Uterus (tissue), 4 donors: ENCODE data around the gene SLC7A6OS. TPM values are rescaled to one million over a fixed set of nuclear protein-coding genes. Genes with fewer than 3 reads are reported as not detected.

ENCODE experiments used
- DNase-seq, 2 donors: peaks; one replicate each; pipeline ENCODE4 v3.0.0-alpha.2; 2019 to 2020
- H3K27ac ChIP-seq, 2 donors: fragments of 200-600 bp; sonication (generic); 1 replicate in 1 of 2; 2 replicates in 1 of 2; pipeline ENCODE4 v1.5.1; 2016 to 2018
- H3K27me3 ChIP-seq, 2 donors: fragments of 200-600 bp; sonication (generic); one replicate each; pipeline ENCODE4 v1.5.1; 2018 to 2019; ENCODE audit warnings: control low read depth in 1 of 2
- H3K36me3 ChIP-seq, 2 donors: fragments of 200-600 bp; sonication (generic); one replicate each; pipeline ENCODE4 v1.5.1; 2019; ENCODE audit warnings: control low read depth in 1 of 2
- H3K4me1 ChIP-seq, 2 donors: fragments of 200-600 bp; sonication (generic); one replicate each; pipeline ENCODE4 v1.5.1; 2018 to 2019; ENCODE audit warnings: control low read depth in 1 of 2
- H3K4me3 ChIP-seq, 2 donors: fragments of 200-600 bp; sonication (generic); 1 replicate in 1 of 2; 2 replicates in 1 of 2; pipeline ENCODE4 v1.5.1; 2018 to 2019; ENCODE audit warnings: mild to moderate bottlenecking in 1 of 2
- H3K9me3 ChIP-seq, 2 donors: fragments of 200-600 bp; sonication (generic); one replicate each; pipeline ENCODE4 v1.5.1; 2019; ENCODE audit warnings: control low read depth in 1 of 2
- POLR2A ChIP-seq, 2 donors: fragments of 450-650 bp; IDR thresholded peaks; one replicate each; pipeline ENCODE4 v1.6.1; 2016; ENCODE audit warnings: antibody characterized with exemption in 2 of 2, mild to moderate bottlenecking in 1 of 2, moderate library complexity in 1 of 2
- intact Hi-C: fragments of 100-400 bp; cut with DNase I; formaldehyde crosslinking; loops from one replicate; pipeline ENCODE4 v1.15.1; 2023; ENCODE audit warnings: low total_unique reads
- total RNA-seq, 4 donors: library from RNA; depleted of rRNA in 3 of 4; stranded (reverse); fragments of >200 nt in 3 of 4; gene quantifications; one replicate each; pipeline versions ENCODE4 v1.1.0 to v1.2.4, GENCODE V29; 2014 to 2023
- TF ChIP-seq, protein P1 (sequence below), 4 experiments: fragments of 200-600 bp in 2 of 4; fragments of 450-650 bp in 2 of 4; sonication (generic) in 2 of 4; IDR thresholded peaks; one replicate each; pipeline ENCODE4 v1.5.1; 2016 to 2019; ENCODE audit warnings: antibody characterized with exemption in 4 of 4, mild to moderate bottlenecking in 2 of 4, moderate library complexity in 1 of 4
- donor health status: DM: yes; HTN: yes; CAD: no.

SLC7A6OS gene
- total RNA-seq, 4 donors from 2014 or later, result 7.6 to 18.9 (median 13.4) TPM

DNA sequence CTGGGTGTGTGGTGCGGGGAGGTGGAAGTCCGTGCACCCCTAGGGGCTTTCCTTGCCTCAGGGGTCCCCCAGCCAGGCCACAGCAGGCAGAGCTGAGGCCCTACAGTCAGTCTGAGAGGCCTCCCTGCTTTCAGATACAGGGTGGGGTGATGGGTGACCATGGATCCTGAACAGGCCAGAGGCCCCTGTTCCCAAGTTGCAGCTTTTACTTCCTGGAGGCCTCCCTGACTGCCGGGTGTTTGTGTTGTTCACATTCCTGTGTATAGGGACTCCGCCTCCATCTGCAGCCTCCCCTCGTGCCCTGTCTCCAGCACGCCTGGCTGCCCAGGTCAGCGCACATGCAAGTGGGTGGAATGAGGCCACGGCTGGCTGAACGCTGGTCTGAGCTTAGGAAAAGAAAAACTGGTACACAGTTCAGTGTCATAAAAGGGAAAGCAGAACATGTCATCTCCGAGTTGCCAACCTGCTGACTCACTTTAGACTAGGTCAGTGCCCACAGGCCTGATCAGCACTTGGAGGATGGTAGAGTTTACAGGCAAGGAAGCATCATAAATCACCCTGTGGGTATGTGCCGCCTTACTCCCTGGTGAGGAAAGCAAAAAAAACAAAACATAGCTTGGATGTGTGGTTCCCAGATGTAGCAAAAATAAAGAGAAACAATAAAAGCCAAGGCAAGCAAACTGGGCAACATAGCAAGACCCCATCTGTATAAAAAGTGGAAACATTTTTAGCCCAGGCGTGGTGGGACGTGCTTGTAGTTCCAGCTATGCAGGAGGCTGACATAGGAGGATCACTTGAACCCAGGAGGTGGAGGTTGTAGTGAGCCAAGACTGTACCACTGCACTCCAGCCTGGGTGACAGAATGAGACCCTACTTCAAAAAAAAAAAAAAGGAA, 52.6 kb downstream of the SLC7A6OS start:
- Histone ChIP-seq H3K27ac (peak overlapping the region in 1 of 2 donors; percentile 31), H3K36me3 (no peaks in the 10 kb centered on the region), H3K4me3 (no peak overlapping the region), H3K4me1 (no peaks in the 10 kb centered on the region), H3K9me3 (no peaks in the 10 kb centered on the region), H3K27me3 (no peaks in the 10 kb centered on the region)
- intact Hi-C loops, result no loop called here
- no peak for TF ChIP-seq POLR2A (IDR thresholded peaks at IDR 0.05)
- TF ChIP-seq, protein P1, sequence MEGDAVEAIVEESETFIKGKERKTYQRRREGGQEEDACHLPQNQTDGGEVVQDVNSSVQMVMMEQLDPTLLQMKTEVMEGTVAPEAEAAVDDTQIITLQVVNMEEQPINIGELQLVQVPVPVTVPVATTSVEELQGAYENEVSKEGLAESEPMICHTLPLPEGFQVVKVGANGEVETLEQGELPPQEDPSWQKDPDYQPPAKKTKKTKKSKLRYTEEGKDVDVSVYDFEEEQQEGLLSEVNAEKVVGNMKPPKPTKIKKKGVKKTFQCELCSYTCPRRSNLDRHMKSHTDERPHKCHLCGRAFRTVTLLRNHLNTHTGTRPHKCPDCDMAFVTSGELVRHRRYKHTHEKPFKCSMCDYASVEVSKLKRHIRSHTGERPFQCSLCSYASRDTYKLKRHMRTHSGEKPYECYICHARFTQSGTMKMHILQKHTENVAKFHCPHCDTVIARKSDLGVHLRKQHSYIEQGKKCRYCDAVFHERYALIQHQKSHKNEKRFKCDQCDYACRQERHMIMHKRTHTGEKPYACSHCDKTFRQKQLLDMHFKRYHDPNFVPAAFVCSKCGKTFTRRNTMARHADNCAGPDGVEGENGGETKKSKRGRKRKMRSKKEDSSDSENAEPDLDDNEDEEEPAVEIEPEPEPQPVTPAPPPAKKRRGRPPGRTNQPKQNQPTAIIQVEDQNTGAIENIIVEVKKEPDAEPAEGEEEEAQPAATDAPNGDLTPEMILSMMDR (IDR thresholded peaks at IDR 0.05), result no peak
- DNase-seq, result no peak

DNA sequence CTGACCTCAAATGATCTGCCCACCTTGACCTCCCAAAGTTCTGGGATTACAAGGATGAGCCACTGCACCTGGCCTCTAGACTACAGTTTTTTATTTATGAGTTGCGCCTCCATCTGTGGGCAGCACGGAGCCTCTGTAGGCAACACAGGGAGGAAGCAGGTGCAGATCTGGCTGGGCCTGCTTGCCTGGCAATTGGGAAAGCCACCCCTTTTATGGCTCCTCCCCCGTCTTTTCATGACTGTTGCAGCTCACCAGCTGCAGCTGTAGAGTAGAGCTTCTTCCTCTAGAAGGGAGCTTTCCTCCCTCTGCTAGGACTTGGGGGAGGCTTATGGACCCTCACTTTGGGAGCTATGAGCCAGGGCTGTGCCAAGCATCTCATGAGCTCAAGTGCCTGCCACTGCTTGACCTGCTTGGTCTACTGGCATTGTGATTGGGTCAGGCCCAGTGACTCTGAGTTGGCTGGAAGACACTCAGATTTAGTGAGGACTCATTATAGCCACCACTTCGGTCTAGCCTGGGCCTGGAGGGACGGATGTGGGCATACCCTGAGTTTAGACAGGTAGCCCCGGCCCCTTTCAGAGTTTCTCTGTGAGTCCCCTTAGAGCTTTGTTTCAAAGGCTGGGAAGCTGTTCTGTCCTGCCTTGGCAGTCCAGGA, 53.4 kb downstream of the SLC7A6OS start:
- Histone ChIP-seq H3K4me1 (no peaks in the 10 kb centered on the region), H3K27ac (peak overlapping the region in 1 of 2 donors; percentile 31), H3K36me3 (no peaks in the 10 kb centered on the region), H3K27me3 (no peaks in the 10 kb centered on the region), H3K4me3 (no peak overlapping the region), H3K9me3 (no peaks in the 10 kb centered on the region)
- intact Hi-C loops, result no loop called here
- TF ChIP-seq, protein P1 (IDR thresholded peaks at IDR 0.05), result no peak
- DNase-seq, result no peak

DNA sequence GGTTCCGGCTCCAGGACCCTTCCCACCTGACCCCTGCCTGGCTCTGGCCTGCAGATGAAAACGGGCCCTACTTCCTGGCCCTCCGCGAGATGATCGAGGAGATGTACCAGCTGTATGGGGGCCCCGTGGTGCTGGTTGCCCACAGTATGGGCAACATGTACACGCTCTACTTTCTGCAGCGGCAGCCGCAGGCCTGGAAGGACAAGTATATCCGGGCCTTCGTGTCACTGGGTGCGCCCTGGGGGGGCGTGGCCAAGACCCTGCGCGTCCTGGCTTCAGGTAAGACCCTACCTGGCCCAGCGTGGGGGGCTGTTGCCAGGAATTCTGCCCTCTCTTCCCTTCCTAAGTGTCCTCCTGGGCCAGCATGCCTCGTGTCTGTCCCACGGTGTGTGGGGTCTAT, 55.0 kb downstream of the SLC7A6OS start:
- intact Hi-C loops, result no loop called here
- no peaks in the 10 kb centered on the region for H3K36me3 ChIP-seq
- DNase-seq, result no peak
- TF ChIP-seq POLR2A (IDR thresholded peaks at IDR 0.05), result no peak
- TF ChIP-seq, protein P1 (IDR thresholded peaks at IDR 0.05), result no peak
- H3K27ac ChIP-seq, result no peak overlapping the region
- H3K4me3 ChIP-seq, result no peak overlapping the region
- H3K4me1 ChIP-seq, result no peaks in the 10 kb centered on the region
- no peaks in the 10 kb centered on the region for H3K27me3 ChIP-seq
- no peaks in the 10 kb centered on the region for H3K9me3 ChIP-seq

DNA sequence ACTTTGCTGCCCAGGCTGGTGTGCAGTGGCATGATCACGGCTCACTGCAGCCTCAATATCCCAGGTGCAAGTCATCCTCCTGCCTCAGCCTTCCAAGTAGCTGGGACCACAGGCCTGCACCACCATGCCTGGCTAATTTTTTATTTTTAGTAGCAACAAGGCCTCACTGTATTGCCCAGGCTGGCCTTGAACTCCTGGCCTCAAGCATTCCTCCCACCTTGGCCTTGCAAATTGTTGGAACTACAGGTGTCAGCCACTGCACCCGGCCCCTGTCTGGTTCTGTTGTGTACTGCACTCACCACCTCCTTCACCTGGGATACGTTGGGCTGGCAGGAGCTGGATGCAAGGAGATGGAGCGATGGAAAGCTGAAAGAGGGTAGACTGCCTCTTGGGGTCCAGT, 57.0 kb downstream of the SLC7A6OS start:
- TF ChIP-seq, protein P1 (IDR thresholded peaks at IDR 0.05), result no peak
- no peak for TF ChIP-seq POLR2A (IDR thresholded peaks at IDR 0.05)
- Histone ChIP-seq H3K36me3 (no peaks in the 10 kb centered on the region), H3K27me3 (no peaks in the 10 kb centered on the region), H3K4me3 (no peak overlapping the region), H3K27ac (no peak overlapping the region), H3K4me1 (no peaks in the 10 kb centered on the region), H3K9me3 (no peaks in the 10 kb centered on the region)
- intact Hi-C loops, result no loop called here
- DNase-seq, result no peak

DNA sequence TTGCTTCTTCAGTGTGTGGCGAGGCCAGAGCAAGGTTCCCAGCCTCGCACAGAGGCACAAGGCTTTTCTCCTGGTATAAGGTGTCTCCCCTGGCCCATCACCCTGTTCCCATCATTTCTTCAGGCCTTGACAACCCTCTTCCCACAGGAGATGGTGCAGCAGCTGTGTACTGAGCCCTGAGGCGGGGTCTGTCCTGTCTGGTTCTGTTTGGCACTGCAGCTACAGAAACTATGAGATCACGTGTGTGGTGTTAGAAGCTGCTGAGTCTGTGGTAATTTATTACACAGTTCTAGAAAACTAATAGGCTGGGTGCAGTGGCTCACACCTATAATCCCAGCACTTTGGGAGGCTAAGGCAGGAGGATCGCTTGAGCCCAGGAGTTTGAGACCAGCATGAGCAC, 58.4 kb downstream of the SLC7A6OS start:
- intact Hi-C loops, result no loop called here
- no peaks in the 10 kb centered on the region for H3K4me1 ChIP-seq
- no peak overlapping the region for H3K27ac ChIP-seq
- H3K9me3 ChIP-seq, result no peaks in the 10 kb centered on the region
- DNase-seq, result no peak
- H3K27me3 ChIP-seq, result no peaks in the 10 kb centered on the region
- H3K4me3 ChIP-seq, result no peak overlapping the region
- TF ChIP-seq, protein P1 (IDR thresholded peaks at IDR 0.05), result no peak
- no peak for TF ChIP-seq POLR2A (IDR thresholded peaks at IDR 0.05)
- no peaks in the 10 kb centered on the region for H3K36me3 ChIP-seq
